Nephron progenitor cell (in vitro differentiated cells): ENCODE results near the gene FAM98A.
A peak's percentile ranks its signal among the peaks of the same experiment; 100 is the strongest.

ENCODE experiments used
- DNase-seq: peaks from one replicate; pipeline ENCODE4 v3.0.0; 2021
- H3K27ac Mint-ChIP-seq: 2 replicates; pipeline ENCODE4 v1.8.0; 2021; ENCODE audit warnings: mild to moderate bottlenecking, moderate library complexity, mixed read lengths
- H3K27me3 Mint-ChIP-seq: 2 replicates; pipeline ENCODE4 v1.8.0; 2021; ENCODE audit warnings: mild to moderate bottlenecking, low read depth, mixed read lengths; ENCODE audit not compliant: poor library complexity
- H3K36me3 Mint-ChIP-seq: 2 replicates; pipeline ENCODE4 v1.8.0; 2021; ENCODE audit warnings: low read depth, mixed read lengths
- H3K4me1 Mint-ChIP-seq: 2 replicates; pipeline ENCODE4 v1.8.0; 2021; ENCODE audit warnings: mixed read lengths
- H3K4me3 Mint-ChIP-seq: 2 replicates; pipeline ENCODE4 v1.8.0; 2021; ENCODE audit warnings: mild to moderate bottlenecking, moderate library complexity, mixed read lengths
- H3K9me3 Mint-ChIP-seq: 2 replicates; pipeline ENCODE4 v1.8.0; 2021; ENCODE audit warnings: mild to moderate bottlenecking, moderate library complexity, mixed read lengths
- TF ChIP-seq, protein P1 (sequence below): fragments of 200-600 bp; sonication (generic); IDR thresholded peaks from 2 replicates; pipeline ENCODE4 v1.5.0; 2021; ENCODE audit warnings: antibody characterized with exemption

Gene FAM98A

DNA sequence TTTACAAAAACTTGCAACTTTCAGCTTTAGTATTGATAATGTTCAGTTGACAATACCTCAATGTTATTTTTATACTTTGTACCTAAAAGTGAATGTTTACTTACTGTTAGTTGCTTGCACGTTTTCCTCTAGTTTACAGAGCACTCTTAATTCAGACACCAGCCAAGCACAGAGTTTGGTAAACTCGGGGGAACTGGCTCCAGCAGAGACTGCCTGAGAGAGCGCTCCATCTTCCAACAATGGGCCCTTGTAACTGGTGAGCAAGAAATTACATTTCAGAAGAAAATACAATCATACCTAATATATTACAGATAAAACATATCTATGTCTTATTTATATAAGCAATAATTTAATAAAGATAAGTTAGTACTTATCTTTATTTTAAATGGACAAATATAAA, 3.7 kb downstream of the FAM98A start:
- no peak overlapping the region for H3K4me3 Mint-ChIP-seq
- no peak overlapping the region for H3K27ac Mint-ChIP-seq
- peaks cover 8% of the 10 kb centered on the region for H3K27me3 Mint-ChIP-seq
- peaks cover 48% of the 10 kb centered on the region for H3K4me1 Mint-ChIP-seq
- no peaks in the 10 kb centered on the region for H3K9me3 Mint-ChIP-seq
- peaks cover 25% of the 10 kb centered on the region for H3K36me3 Mint-ChIP-seq
- no peak for DNase-seq
- TF ChIP-seq, protein P1, sequence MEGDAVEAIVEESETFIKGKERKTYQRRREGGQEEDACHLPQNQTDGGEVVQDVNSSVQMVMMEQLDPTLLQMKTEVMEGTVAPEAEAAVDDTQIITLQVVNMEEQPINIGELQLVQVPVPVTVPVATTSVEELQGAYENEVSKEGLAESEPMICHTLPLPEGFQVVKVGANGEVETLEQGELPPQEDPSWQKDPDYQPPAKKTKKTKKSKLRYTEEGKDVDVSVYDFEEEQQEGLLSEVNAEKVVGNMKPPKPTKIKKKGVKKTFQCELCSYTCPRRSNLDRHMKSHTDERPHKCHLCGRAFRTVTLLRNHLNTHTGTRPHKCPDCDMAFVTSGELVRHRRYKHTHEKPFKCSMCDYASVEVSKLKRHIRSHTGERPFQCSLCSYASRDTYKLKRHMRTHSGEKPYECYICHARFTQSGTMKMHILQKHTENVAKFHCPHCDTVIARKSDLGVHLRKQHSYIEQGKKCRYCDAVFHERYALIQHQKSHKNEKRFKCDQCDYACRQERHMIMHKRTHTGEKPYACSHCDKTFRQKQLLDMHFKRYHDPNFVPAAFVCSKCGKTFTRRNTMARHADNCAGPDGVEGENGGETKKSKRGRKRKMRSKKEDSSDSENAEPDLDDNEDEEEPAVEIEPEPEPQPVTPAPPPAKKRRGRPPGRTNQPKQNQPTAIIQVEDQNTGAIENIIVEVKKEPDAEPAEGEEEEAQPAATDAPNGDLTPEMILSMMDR = no peak

DNA sequence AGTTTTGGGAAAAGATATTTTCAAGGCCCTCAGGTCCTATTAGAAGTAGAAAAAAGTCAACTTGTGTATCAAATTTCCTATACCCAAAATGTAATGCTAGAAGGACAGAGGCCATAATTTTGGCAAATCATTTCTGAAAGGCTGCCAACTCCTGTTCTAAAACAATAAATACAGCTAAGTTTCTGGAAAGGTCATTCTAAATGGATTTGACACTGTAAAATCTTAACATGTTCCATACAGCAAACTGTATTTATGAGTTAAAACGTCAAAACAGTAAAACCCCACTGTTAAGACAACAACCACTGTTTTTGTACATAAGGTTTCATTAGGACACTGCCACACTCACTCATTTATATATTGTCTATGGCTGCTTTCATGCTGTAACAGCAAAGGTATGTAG, 9.7 kb downstream of the FAM98A start:
- Mint-ChIP-seq H3K36me3 (peaks cover 50% of the 10 kb centered on the region), H3K27ac (no peak overlapping the region), H3K27me3 (no peaks in the 10 kb centered on the region), H3K4me1 (peaks cover 50% of the 10 kb centered on the region), H3K9me3 (no peaks in the 10 kb centered on the region), H3K4me3 (no peak overlapping the region)
- no peak for DNase-seq
- TF ChIP-seq, protein P1 = no peak

DNA sequence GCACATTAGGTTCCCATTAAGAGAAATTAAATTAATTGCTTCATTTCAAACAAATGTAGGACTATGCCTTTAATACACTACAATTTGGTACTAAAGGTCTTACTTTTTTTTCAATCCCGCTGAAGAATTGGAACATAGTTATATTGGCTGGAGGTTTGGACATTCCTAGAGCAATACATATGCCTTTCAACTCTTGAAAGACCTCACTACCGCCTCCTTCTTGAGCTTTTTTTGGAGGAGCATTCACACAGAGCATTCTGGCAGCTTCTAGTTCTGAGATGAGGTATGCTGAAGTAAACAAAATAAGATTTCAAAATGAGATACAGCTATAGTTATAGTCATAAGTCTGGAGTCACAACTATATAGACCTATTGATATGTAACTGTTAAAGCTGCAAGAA, 10.9 kb downstream of the FAM98A start:
- H3K27ac Mint-ChIP-seq = no peak overlapping the region
- peaks cover 42% of the 10 kb centered on the region for H3K36me3 Mint-ChIP-seq
- TF ChIP-seq, protein P1 = no peak
- DNase-seq = no peak
- H3K9me3 Mint-ChIP-seq = no peaks in the 10 kb centered on the region
- no peak overlapping the region for H3K4me3 Mint-ChIP-seq
- no peaks in the 10 kb centered on the region for H3K27me3 Mint-ChIP-seq
- peaks cover 43% of the 10 kb centered on the region for H3K4me1 Mint-ChIP-seq

DNA sequence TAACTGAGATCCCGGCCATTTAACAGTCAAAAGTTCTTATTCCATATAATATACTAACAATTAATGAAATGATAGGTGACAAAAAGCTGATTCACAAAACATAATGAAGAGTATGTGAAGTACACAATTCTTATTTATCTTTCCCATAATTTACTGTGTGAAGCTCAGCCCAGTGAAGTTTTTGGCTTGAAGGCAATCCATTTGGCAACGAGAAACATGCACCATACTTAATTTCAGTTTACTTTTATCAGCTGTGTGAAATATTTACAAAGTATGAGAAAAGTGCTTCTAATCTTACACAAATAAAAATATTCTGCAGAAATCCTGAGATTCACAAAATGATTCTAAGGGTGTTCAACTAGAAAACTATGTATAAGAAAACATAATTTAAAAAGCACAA, 12.3 kb downstream of the FAM98A start:
- TF ChIP-seq, protein P1 = no peak
- Mint-ChIP-seq H3K27ac (no peak overlapping the region), H3K4me1 (peaks cover 37% of the 10 kb centered on the region), H3K36me3 (peaks cover 38% of the 10 kb centered on the region), H3K4me3 (no peak overlapping the region), H3K9me3 (no peaks in the 10 kb centered on the region), H3K27me3 (no peaks in the 10 kb centered on the region)
- no peak for DNase-seq

DNA sequence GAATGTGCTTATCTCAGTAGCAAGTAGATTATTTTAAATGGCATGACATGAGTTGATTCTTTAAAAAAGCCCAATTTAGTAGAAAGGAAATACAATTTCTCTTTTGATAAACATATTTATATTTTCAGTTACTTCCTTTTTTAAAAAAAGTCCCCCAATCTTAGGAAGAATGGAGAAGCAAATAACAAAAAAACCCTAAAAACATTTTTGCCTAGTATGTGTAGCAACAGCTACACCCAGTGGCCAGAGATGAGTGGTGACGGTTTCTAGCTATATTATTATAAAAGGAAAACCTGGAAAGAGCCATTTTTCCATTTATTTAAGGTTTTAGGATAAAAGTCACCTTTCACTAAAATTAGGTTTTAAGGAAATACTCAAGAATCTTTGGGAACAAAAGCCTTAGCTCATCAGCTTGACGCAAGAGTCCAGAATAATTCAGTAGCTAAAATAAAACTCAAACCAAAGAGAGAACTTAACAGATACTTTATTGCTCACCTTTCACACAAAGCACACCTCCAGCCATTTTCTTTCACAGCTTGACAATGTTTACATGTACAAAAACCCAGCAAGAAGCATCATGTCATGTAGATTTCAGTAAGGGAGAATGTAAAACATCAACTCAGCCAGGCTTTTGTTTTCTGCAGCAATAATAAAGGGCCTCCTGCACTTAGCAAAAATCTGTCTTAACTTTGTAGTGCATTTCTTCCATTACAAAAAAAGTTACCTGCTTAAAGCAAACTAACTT, 15.7 kb downstream of the FAM98A start:
- no peak overlapping the region for H3K27ac Mint-ChIP-seq
- H3K9me3 Mint-ChIP-seq = no peaks in the 10 kb centered on the region
- H3K27me3 Mint-ChIP-seq = no peaks in the 10 kb centered on the region
- no peak overlapping the region for H3K4me3 Mint-ChIP-seq
- peaks cover 14% of the 10 kb centered on the region for H3K4me1 Mint-ChIP-seq
- TF ChIP-seq, protein P1 = peak; percentile 84
- H3K36me3 Mint-ChIP-seq = peaks cover 36% of the 10 kb centered on the region
- peak; percentile 25 for DNase-seq

DNA sequence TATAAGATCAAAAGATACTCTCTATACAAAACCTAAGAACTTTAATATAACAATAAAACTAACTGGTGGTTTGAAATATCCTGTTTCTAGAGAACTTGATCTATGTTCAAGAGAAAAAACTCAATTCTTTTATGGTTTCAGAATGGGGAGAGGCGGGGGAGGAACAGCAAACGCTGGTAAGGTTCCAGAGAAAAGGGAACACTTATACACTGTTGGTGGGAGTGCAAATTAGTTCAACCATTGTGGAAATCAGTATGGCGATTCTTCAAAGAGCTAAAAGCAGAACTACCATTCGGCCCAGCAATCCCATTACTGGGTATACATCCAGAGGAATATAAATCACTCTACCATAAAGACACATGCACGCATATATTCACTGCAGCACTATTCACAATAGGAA, 17.2 kb downstream of the FAM98A start:
- Mint-ChIP-seq H3K4me1 (peaks cover 10% of the 10 kb centered on the region), H3K27me3 (no peaks in the 10 kb centered on the region), H3K9me3 (no peaks in the 10 kb centered on the region), H3K27ac (peak overlapping the region; percentile 52), H3K36me3 (peaks cover 29% of the 10 kb centered on the region), H3K4me3 (no peak overlapping the region)
- TF ChIP-seq, protein P1 = no peak
- no peak for DNase-seq
